ENCODE data around the gene OBSCN.

Gene OBSCN

GRCh38 chr1:228351850-228352249 is 144.0 kb downstream of the OBSCN start:
- CTCF ChIA-PET, result interaction anchor here (0.6 kb wide), 1 partner anchor 242 kb away, joined by 3 read pairs; no protein-coding TSS in a partner anchor
- no peak for TF ChIP-seq SUZ12 (IDR thresholded peaks at IDR 0.05)
- TF ChIP-seq FOXA1 (IDR thresholded peaks at IDR 0.05), result no peak
- no peak for TF ChIP-seq PKNOX1 (IDR thresholded peaks at IDR 0.05)
- no peak for TF ChIP-seq ELF4 (IDR thresholded peaks at IDR 0.05)
- TF ChIP-seq L3MBTL2 (conservative IDR thresholded peaks at IDR 0.05), result no peak
- TF ChIP-seq ARNT (IDR thresholded peaks at IDR 0.05), result no peak
- POLR2A ChIA-PET, result interaction anchor here (1.1 kb wide), 1 partner anchor 28 kb away, joined by 3 read pairs; no protein-coding TSS in a partner anchor
- DNase-seq (ENCODE audit: extremely low spot score), result no peak

GRCh38 chr1:228352677-228353481 is 145.0 kb downstream of the OBSCN start:
- TF ChIP-seq FOXA1 (IDR thresholded peaks at IDR 0.05) (no peak), NFRKB (IDR thresholded peaks at IDR 0.05) (no peak), FOXK2 (IDR thresholded peaks at IDR 0.05) (no peak), LEF1 (IDR thresholded peaks at IDR 0.05; ENCODE audit: borderline replicate concordance) (no peak), TARDBP (IDR thresholded peaks at IDR 0.05) (no peak), ELF4 (IDR thresholded peaks at IDR 0.05) (no peak), CTBP1 (IDR thresholded peaks at IDR 0.05; ENCODE audit: borderline replicate concordance) (no peak), HDGF (IDR thresholded peaks at IDR 0.05; ENCODE audit: borderline replicate concordance) (no peak), L3MBTL2 (conservative IDR thresholded peaks at IDR 0.05) (no peak), FOXM1 (IDR thresholded peaks at IDR 0.05; ENCODE audit: borderline replicate concordance) (no peak), ARNT (IDR thresholded peaks at IDR 0.05) (no peak), BHLHE40 (IDR thresholded peaks at IDR 0.05; ENCODE audit: borderline replicate concordance) (no peak), PKNOX1 (IDR thresholded peaks at IDR 0.05) (no peak)
- CTCF ChIA-PET, result no interaction called here
- POLR2A ChIA-PET, result interaction anchor here (1.1 kb wide), 1 partner anchor 27 kb away, joined by 3 read pairs; no protein-coding TSS in a partner anchor
- DNase-seq (ENCODE audit: extremely low spot score), result no peak

- TF ChIP-seq PKNOX1 (IDR thresholded peaks at IDR 0.05) (no peak), BHLHE40 (IDR thresholded peaks at IDR 0.05; ENCODE audit: borderline replicate concordance) (no peak), FOXK2 (IDR thresholded peaks at IDR 0.05) (no peak), SP1 (IDR thresholded peaks at IDR 0.05) (no peak), ELF4 (IDR thresholded peaks at IDR 0.05) (no peak), FOXA1 (IDR thresholded peaks at IDR 0.05) (no peak), NFRKB (IDR thresholded peaks at IDR 0.05) (no peak), SUZ12 (IDR thresholded peaks at IDR 0.05) (no peak), TARDBP (IDR thresholded peaks at IDR 0.05) (no peak), HDGF (IDR thresholded peaks at IDR 0.05; ENCODE audit: borderline replicate concordance) (no peak), FOXM1 (IDR thresholded peaks at IDR 0.05; ENCODE audit: borderline replicate concordance) (no peak), ARNT (IDR thresholded peaks at IDR 0.05) (no peak), ZNF384 (IDR thresholded peaks at IDR 0.05) (no peak), CTBP1 (IDR thresholded peaks at IDR 0.05; ENCODE audit: borderline replicate concordance) (no peak)
- ChIA-PET POLR2A (no interaction called here), CTCF (interaction anchor here (1.8 kb wide), 1 partner anchor 17 kb away, joined by 4 read pairs; no protein-coding TSS in a partner anchor)
- DNase-seq (ENCODE audit: extremely low spot score), result no peak
Observed at GRCh38 chr1:228353601-228354371, 145.9 kb downstream of the OBSCN start.

- CTCF ChIA-PET, result interaction anchor here (1.8 kb wide), 1 partner anchor 16 kb away, joined by 4 read pairs; no protein-coding TSS in a partner anchor
- POLR2A ChIA-PET, result no interaction called here
- TF ChIP-seq BHLHE40 (IDR thresholded peaks at IDR 0.05; ENCODE audit: borderline replicate concordance) (no peak), ARNT (IDR thresholded peaks at IDR 0.05) (no peak), FOXK2 (IDR thresholded peaks at IDR 0.05) (no peak), SUZ12 (IDR thresholded peaks at IDR 0.05) (no peak), FOXA1 (IDR thresholded peaks at IDR 0.05) (no peak), FOXM1 (IDR thresholded peaks at IDR 0.05; ENCODE audit: borderline replicate concordance) (no peak), LEF1 (IDR thresholded peaks at IDR 0.05; ENCODE audit: borderline replicate concordance) (no peak), HDGF (IDR thresholded peaks at IDR 0.05; ENCODE audit: borderline replicate concordance) (no peak), TARDBP (IDR thresholded peaks at IDR 0.05) (no peak), PKNOX1 (IDR thresholded peaks at IDR 0.05) (no peak), SP1 (IDR thresholded peaks at IDR 0.05) (no peak), ZNF384 (IDR thresholded peaks at IDR 0.05) (no peak), L3MBTL2 (conservative IDR thresholded peaks at IDR 0.05) (no peak), CTBP1 (IDR thresholded peaks at IDR 0.05; ENCODE audit: borderline replicate concordance) (no peak), NFRKB (IDR thresholded peaks at IDR 0.05) (no peak), ELF4 (IDR thresholded peaks at IDR 0.05) (no peak)
- DNase-seq (ENCODE audit: extremely low spot score), result no peak
Observed at GRCh38 chr1:228354390-228355320, 146.8 kb downstream of the OBSCN start.

Data from HEK293T (cell line).